GM20000 (cell line): Measurements from ENCODE around the gene QPCT.

Source experiments
- DNase-seq: peaks from one replicate; pipeline ENCODE4 v3.0.0; 2012; ENCODE audit warnings: low spot score
- CTCF ChIP-seq: IDR thresholded peaks from 2 replicates; pipeline ENCODE4 v1.5.1; 2012; ENCODE audit warnings: mild to moderate bottlenecking, control low read depth; ENCODE audit errors: extremely low read depth, missing control alignments

QPCT gene

GRCh38 chr2:37391711-37392110 lies 47.3 kb downstream of the QPCT start:
- no peak for TF ChIP-seq CTCF
- no peak for DNase-seq

DNA sequence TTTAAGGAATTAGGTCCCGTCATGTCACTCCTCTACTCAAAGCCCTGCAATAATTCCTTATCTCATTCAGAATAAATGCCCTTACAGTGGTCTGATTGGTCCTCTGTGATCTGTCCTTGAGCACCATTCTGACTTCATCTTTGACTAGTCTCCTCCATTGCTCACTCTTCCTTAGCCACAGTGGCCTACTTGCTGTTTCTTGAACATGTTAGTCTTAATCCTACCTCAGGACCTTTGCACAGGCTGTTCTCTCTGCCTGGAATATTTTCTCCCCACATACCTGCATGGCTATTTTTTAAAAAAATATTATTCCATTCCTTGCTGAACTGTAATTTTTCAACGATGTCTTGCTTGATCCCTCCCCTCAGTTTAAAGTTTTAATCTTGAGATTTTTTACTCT lies 48.0 kb downstream of the QPCT start:
- TF ChIP-seq CTCF = no peak
- no peak for DNase-seq

DNA sequence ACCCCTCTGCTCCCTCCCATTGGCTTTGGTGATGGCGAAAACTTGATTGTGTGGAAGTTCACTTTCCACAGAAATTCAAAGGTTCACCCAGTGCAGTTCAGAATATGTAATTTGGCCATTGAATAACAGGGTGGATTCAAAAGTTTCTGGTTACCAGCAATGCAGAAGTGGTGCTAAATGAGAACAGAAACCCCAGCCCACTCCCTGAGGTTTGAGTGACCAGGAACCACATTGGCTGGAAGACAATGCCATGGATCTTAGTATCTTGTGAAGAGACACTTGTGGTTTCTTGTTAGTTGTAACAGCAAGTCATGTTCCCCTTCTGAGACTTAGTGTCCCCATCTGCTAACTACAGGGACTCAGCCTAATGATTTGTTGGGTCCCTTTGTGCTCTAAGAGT lies 49.8 kb downstream of the QPCT start:
- no peak for TF ChIP-seq CTCF
- no peak for DNase-seq

DNA sequence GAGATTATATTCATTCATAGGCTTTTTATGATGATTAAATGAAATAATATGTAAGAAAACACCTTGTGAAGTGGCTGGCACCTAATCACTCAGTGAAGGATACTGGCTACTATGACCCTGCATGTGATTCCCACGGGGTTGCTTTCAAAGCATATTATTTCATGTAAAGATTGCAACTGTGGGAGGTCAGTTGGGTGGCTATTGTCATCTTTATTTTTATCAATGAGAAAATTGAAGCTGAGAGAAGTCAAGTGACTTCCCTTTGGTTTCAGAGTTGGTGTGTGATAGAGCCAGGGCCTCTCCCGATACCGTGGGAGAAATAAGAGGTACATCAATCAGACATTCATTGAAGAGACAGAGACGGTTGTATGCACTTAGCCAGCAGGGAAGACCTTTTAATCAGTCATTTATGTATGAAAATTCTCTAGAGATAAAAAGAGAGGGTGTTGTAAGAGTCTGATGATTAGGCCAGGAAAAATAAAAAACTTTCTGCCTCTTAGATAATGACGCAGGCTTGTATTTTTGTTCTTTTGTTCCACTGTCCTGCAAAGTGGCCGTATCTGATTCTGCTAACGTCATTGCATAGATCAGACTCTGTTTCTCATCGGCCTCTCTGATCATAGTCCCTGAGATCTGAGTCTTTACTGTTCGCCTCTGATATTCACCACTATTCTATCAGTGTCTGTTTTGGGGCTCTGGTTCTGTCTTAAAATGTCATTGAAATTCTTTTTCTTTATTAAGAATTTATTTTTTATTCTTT lies 50.5 kb downstream of the QPCT start:
- no peak for DNase-seq
- TF ChIP-seq CTCF = no peak

- TF ChIP-seq CTCF = no peak
- no peak for DNase-seq
Observed at GRCh38 chr2:37396890-37397565, 52.6 kb downstream of the QPCT start.

DNA sequence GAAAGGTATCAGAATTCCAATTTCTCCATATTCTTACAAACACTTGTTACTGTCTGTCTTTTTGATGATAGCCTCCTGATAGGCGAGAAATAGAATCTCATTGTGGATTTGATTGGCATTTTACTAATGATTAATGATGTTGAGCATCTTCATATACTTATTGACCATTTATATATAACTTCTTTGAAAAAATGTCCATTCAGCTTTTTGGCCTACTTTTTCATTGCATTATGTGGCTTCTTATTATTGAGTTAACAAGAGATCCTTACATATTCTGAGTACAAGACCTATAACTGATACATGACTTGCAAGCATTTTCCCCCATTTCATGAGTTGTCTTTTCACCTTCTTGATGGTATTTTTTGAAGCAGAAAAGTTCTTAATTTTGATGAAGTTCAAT lies 54.6 kb downstream of the QPCT start:
- no peak for TF ChIP-seq CTCF
- DNase-seq = no peak

DNA sequence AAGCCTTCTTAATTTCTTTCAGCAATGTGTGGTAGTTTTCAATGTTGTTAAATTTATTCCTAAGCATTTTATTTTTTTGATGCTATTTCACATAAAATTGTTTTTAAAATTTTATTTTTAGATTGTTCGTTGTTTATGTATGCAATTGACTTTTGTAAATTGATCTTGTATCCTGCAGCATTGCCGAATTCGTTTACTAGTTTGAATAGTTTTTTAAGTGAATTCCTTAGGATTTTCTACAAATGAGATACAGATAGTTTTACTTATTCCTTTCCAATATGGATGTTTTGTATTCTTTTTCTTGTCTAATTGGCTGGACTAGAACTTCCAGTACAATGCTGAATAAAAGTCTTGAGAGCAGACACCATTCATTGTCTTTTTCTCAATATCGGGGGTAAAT lies 55.6 kb downstream of the QPCT start:
- DNase-seq = no peak
- no peak for TF ChIP-seq CTCF
